Karpas-422 (cell line): ENCODE measurements around the gene CABLES2. TPM values are rescaled to one million over a fixed set of nuclear protein-coding genes. Genes with fewer than 3 reads are reported as not detected.

Experiments used
- DNase-seq: peaks from one replicate; pipeline ENCODE4 v3.0.0-alpha.2; 2015
- H2AFZ ChIP-seq: fragments of 200-600 bp; sonication (generic); 2 replicates; pipeline ENCODE4 v1.6.1; 2014; ENCODE audit warnings: antibody characterized with exemption, low read length, mixed read lengths
- H3K27ac ChIP-seq: fragments of 200-600 bp; sonication (generic); 2 replicates; pipeline ENCODE4 v1.5.1; 2014; ENCODE audit warnings: mild to moderate bottlenecking, low read length, moderate library complexity
- H3K27me3 ChIP-seq: fragments of 200-600 bp; sonication (generic); 2 replicates; pipeline ENCODE4 v1.6.1; 2014; ENCODE audit warnings: low read length, mixed read lengths
- H3K36me3 ChIP-seq: fragments of 200-600 bp; sonication (generic); 2 replicates; pipeline ENCODE4 v1.6.1; 2014; ENCODE audit warnings: low read length, mixed read lengths; ENCODE audit not compliant: insufficient read depth
- H3K4me1 ChIP-seq: fragments of 200-600 bp; sonication (generic); 2 replicates; pipeline ENCODE4 v1.6.1; 2014; ENCODE audit warnings: mild to moderate bottlenecking, low read length, mixed read lengths
- H3K4me2 ChIP-seq: fragments of 200-600 bp; sonication (generic); 2 replicates; pipeline ENCODE4 v1.6.1; 2014; ENCODE audit warnings: low read length, low read depth, mild to moderate bottlenecking; ENCODE audit not compliant: poor library complexity, severe bottlenecking
- H3K4me3 ChIP-seq: fragments of 200-600 bp; sonication (generic); 2 replicates; pipeline ENCODE4 v1.5.1; 2014; ENCODE audit warnings: mild to moderate bottlenecking, antibody characterized with exemption, low read length, mixed read lengths
- H3K79me2 ChIP-seq: fragments of 200-600 bp; sonication (generic); 2 replicates; pipeline ENCODE4 v1.6.1; 2014; ENCODE audit warnings: mild to moderate bottlenecking, low read length, mixed read lengths
- H3K9ac ChIP-seq: fragments of 200-600 bp; sonication (generic); 2 replicates; pipeline ENCODE4 v1.6.0; 2014; ENCODE audit warnings: low read length
- H3K9me2 ChIP-seq: fragments of 200-600 bp; sonication (generic), shearing (Covaris generic); replicated peaks from 2 replicates; pipeline ENCODE4 v1.6.0; 2014; ENCODE audit warnings: mild to moderate bottlenecking, low read length, moderate library complexity; ENCODE audit not compliant: insufficient read depth
- H3K9me3 ChIP-seq: fragments of 300-700, 200-600 bp; sonication (generic); 2 replicates; pipeline ENCODE4 v1.6.1; 2014; ENCODE audit warnings: low read length, mixed read lengths
- H4K20me1 ChIP-seq: fragments of 200-600 bp; sonication (generic); 2 replicates; pipeline ENCODE4 v1.6.1; 2014; ENCODE audit warnings: mild to moderate bottlenecking, antibody characterized with exemption, low read length, low read depth; ENCODE audit not compliant: insufficient read depth
- total RNA-seq: library from RNA; depleted of rRNA; stranded (reverse); fragments of >200 nt; shearing (Covaris generic); gene quantifications from 2 replicates; pipeline ENCODE4 v1.2.3, GENCODE V29; 2014; ENCODE audit warnings: low replicate concordance; rRNA removed

Gene CABLES2
- total RNA-seq, 1 experiment from 2014 or later = 7.6 TPM

GRCh38 chr20:62344782-62345181 lies 62.3 kb downstream of the CABLES2 start:
- no peak for DNase-seq
- Histone ChIP-seq H3K4me3 (no peak overlapping the region), H3K4me1 (peaks cover 3% of the 10 kb centered on the region), H3K4me2 (no peak overlapping the region), H3K9me3 (no peaks in the 10 kb centered on the region), H3K9ac (no peak overlapping the region), H3K27ac (no peak overlapping the region), H3K27me3 (no peaks in the 10 kb centered on the region), H3K79me2 (no peaks in the 10 kb centered on the region), H4K20me1 (no peaks in the 10 kb centered on the region), H3K9me2 (no peaks in the 10 kb centered on the region), H3K36me3 (no peaks in the 10 kb centered on the region), H2AFZ (no peak overlapping the region)

- no peak overlapping the region for H3K27ac ChIP-seq
- no peak overlapping the region for H3K9ac ChIP-seq
- H3K36me3 ChIP-seq = no peaks in the 10 kb centered on the region
- no peak for DNase-seq
- H3K4me1 ChIP-seq = peaks cover 10% of the 10 kb centered on the region
- H3K9me2 ChIP-seq = no peaks in the 10 kb centered on the region
- no peak overlapping the region for H3K4me3 ChIP-seq
- no peaks in the 10 kb centered on the region for H3K27me3 ChIP-seq
- H2AFZ ChIP-seq = no peak overlapping the region
- no peaks in the 10 kb centered on the region for H3K9me3 ChIP-seq
- no peaks in the 10 kb centered on the region for H3K79me2 ChIP-seq
- no peak overlapping the region for H3K4me2 ChIP-seq
- H4K20me1 ChIP-seq = no peaks in the 10 kb centered on the region
Measured at GRCh38 chr20:62344092-62344491, 63.0 kb downstream of the CABLES2 start.

- Histone ChIP-seq H4K20me1 (no peaks in the 10 kb centered on the region), H2AFZ (no peak overlapping the region), H3K4me2 (no peak overlapping the region), H3K79me2 (no peaks in the 10 kb centered on the region), H3K9me3 (no peaks in the 10 kb centered on the region), H3K36me3 (no peaks in the 10 kb centered on the region), H3K27ac (no peak overlapping the region), H3K9me2 (no peaks in the 10 kb centered on the region), H3K9ac (no peak overlapping the region), H3K4me3 (no peak overlapping the region), H3K27me3 (no peaks in the 10 kb centered on the region), H3K4me1 (peaks cover 18% of the 10 kb centered on the region)
- DNase-seq = no peak
Measured at GRCh38 chr20:62342910-62343309, 64.2 kb downstream of the CABLES2 start.

GRCh38 chr20:62339647-62340062 lies 67.4 kb downstream of the CABLES2 start:
- Histone ChIP-seq H3K9me2 (no peaks in the 10 kb centered on the region), H3K27me3 (no peaks in the 10 kb centered on the region), H3K36me3 (no peaks in the 10 kb centered on the region), H4K20me1 (peaks cover 5% of the 10 kb centered on the region; the same call in 1 of the 2 replicates), H3K4me3 (peak overlapping the region; percentile 7; the same call in 1 of the 2 replicates), H3K4me1 (peaks cover 23% of the 10 kb centered on the region), H3K9ac (peak overlapping the region; percentile 4; the same call in 1 of the 2 replicates), H3K4me2 (peak overlapping the region; percentile 31), H3K9me3 (no peaks in the 10 kb centered on the region), H2AFZ (peak overlapping the region; percentile 10; the same call in 1 of the 2 replicates), H3K27ac (no peak overlapping the region), H3K79me2 (no peaks in the 10 kb centered on the region)
- peak; percentile 51 for DNase-seq

Other genes starting within 250 kb of the CABLES2 start
- 20.2 and 31.5 TPM in 2 replicates for gene MTG2, start 224.3 kb downstream of the CABLES2 start, total RNA-seq
- gene HRH3, start 187.0 kb downstream of the CABLES2 start, total RNA-seq = not detected in 2 replicates
- 19.1 and 22.6 TPM in 2 replicates for gene OSBPL2, start 168.8 kb downstream of the CABLES2 start, total RNA-seq
- 53.5 and 109 TPM in 2 replicates for gene ADRM1, start 104.3 kb downstream of the CABLES2 start, total RNA-seq
- gene LAMA5, start 40.0 kb downstream of the CABLES2 start, total RNA-seq = 3.2 and 17.5 TPM in 2 replicates
- 1,523 and 2,619 TPM in 2 replicates for gene RPS21, start 20.2 kb downstream of the CABLES2 start, total RNA-seq
- not detected in 2 replicates for gene RBBP8NL, start 20.3 kb upstream of the CABLES2 start, total RNA-seq
- not detected in 2 replicates for gene GATA5, start 68.7 kb upstream of the CABLES2 start, total RNA-seq
- gene SLCO4A1, start 235.2 kb upstream of the CABLES2 start, total RNA-seq = 0.72 TPM in 1 of 2 replicates, not detected in the other